NCI-H2029 treated with DMSO at 0.1 percent for 48 hours (cell line): ENCODE data around the gene STRN3.

ENCODE experiments used
- DNase-seq: peaks from one replicate; lab custom pipeline; 2025; lab: John Stamatoyannopoulos, UW

STRN3 gene

DNA sequence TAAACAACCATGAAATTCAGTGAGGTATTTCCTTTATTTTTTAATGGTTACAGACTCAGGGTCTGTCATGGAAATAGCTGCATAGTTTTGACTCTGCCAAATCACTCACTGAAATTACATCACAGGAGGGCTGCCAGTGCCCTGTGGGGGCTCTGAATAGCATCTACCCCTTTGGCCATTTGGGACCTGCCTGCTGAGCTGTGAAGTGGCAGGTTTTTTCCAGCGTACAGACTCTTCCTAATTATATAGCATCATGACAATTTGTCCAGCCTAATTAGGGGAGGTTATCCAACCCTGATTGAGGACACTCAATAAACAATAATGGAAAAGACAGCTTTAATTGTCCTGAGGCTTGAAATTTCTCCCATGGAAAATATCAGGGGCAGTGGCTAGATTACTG lies 153.6 kb downstream of the STRN3 start:
- no peak for DNase-seq

DNA sequence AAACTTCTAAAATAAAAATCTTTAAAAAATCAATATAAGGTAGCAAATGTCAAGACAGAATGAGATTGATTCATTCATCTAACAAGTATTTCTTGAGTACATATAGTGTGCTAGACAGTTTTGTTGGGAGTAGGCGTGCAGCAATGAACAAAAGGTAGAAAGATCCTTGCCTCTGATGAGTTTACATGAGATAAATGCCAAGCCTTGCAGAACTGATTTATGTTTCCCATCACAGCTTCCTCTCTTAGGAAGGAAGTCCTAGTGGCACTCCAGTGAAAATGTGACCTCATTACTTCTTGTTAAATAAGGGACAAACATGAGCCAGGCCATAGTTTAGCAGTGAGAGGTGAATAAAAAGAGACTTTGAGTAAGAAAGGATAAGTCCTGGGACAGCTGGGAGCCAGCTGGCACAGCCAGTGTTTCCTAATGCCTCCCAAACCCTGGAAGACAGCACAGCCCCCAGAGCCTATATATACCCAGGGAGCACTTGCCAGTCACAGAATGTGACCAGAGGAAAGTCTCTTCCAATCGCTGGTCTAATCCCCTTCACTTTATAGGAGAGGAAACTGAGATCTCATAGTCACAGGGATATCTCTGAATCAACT lies 156.5 kb downstream of the STRN3 start:
- DNase-seq: no peak

DNA sequence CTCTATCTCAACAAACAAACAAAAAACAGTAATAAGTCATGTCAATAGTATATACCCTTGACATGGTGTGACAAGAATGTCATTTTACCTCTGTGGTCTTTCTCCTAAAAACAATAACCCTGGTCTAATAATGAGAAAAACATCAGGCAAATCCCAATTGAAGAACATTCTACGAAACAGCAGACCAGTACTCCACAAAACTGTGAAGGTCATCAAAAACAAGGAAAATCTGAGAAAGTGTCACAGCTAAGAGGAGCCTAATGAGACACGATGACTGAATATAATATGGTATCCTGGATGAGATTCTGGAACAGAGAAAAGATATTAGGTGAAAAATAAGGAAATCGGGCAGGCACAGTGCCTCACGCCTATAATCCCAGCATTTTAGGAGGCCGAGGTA lies 157.4 kb downstream of the STRN3 start:
- DNase-seq: no peak

DNA sequence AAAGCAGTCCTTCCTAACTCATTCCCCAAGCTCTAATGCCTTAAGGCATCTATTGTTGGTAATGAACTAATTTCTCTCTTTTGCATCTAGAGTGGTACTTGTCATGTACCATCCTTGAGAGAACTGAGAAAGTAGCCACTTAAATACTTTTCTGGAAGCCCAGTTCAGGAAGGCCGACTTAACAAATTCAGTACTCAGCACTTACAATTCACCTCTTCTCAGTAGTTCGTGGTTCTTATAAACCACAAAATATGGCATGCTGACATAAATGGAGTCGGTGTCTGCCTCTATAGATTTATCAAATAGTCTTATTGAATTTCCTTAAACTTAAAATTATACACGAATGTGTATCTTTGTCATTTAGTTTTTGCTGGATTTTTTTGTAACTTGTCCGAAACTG lies 161.2 kb downstream of the STRN3 start:
- DNase-seq: no peak

DNA sequence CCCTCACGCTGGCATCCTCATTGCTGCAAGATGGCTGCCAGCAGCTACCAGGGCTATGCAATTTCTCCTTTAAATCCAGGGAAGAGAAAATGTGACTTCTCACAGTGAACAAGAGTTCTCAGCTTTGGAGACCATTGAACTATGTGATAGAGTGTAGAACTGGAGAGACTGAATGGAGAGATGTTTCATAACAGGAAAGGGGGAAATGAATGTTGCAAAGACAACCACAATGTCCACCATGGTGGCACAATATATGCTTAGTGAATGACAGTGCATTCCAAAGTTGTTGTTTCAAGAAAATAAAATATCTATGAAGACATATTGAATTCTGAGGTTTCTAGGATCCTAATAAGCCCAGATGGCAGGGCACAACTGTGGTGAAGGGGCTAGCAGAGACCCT lies 165.0 kb downstream of the STRN3 start:
- DNase-seq: no peak

DNA sequence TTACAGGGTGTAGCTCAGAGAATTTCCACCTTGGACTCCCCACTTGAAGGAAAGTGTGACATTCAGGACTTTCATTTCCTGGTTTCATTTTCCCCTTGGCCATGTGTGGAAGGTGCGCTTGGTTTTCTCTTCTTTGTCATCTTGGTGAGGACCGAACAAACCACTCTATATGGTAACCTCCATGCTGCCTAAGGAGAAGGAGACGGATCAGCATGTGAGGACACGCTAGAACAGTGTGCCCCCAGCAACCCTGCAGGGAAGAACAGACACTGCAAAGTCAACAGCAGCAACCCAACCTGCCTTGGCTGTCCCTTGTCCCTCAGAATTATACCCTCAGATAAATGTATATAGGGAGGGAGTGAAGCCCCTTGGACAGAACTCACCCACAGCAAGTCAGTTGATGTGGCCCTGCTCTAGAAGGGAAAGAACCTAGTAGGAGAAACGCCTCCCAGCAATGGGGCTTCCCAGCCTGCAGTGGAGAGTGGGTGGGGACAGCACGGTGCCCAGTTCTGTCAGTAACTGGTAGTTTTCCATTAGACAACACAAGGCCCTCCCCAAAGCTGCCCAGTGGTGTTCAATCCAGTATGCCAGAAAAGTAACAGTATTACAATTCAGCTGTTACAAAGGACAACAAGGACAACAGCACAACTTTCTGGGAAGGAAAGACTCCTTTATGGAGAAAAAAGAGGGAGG lies 170.7 kb downstream of the STRN3 start:
- DNase-seq: no peak

DNA sequence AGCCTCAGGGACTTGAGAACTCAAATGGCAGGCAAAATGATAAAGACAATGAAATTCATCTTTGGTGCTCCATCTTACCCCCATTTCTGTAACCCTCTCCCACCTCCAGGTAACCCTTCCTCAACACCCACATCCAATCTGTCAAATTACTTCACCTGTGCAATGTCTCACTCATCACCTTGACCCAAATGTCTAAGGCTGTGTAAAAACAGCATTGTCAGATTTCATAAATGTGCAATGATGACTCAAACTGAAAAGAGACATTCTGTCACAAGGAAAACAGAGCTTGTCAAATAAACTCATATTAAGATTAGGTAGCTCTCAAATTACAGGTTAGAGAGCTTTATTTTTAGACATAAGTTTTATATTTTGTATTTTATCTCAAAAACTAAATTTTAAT lies 171.7 kb downstream of the STRN3 start:
- DNase-seq: no peak

DNA sequence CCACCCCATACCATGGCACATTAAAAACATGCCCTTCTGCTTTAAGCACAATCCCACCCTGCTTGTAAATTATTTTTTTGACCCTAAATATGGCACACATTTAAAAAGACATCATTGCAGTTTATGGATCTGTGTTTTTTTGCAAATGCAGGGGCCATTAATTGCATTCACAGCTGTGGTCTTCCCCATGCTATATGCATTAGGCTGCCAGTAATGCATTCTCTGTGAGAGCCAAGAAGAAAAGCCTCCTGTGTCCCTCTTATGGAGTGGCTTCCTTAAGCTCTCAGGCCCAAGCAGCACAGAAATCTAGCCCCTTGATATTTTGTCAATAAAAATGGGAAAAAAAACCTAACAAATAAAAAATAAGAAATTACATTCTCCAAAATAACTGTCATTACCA lies 172.2 kb downstream of the STRN3 start:
- DNase-seq: no peak

DNA sequence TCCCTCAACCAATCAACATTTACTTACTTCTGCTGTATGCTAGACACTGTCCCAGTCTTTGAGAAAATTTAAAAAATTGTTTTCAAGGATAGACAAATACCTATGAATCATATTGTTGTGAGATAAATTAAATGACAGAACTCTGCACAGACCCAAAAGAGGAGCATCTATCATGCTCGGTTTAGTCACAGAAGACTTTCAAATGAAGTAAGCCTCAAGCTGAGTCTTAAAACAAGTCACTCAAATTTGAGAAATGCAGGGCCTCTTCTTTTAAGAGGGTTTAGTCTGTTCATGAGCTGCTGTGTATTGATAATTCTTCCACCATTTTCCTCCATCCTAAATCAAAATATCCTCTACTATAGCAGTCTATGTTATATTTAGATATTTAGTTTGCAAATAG lies 176.2 kb downstream of the STRN3 start:
- DNase-seq: no peak

DNA sequence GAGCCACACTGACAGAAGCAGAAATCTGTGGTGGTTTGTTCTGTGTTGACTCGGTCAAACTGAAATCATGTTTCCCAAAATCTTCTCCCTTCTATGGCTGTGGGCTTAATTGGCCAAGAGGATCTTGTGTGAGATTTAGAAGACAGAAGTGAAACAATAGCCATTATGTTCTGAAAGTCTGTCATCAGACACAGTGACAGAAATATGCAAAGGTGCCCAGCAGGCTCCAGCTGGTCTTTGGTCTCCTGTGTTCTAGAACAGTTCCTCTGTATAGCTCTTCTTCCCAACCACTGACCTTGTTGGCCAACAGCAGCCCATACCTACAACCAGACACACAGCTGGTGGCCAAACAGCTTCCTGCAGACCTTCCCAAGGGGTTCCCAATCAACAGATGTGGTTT lies 176.8 kb downstream of the STRN3 start:
- DNase-seq: no peak

DNA sequence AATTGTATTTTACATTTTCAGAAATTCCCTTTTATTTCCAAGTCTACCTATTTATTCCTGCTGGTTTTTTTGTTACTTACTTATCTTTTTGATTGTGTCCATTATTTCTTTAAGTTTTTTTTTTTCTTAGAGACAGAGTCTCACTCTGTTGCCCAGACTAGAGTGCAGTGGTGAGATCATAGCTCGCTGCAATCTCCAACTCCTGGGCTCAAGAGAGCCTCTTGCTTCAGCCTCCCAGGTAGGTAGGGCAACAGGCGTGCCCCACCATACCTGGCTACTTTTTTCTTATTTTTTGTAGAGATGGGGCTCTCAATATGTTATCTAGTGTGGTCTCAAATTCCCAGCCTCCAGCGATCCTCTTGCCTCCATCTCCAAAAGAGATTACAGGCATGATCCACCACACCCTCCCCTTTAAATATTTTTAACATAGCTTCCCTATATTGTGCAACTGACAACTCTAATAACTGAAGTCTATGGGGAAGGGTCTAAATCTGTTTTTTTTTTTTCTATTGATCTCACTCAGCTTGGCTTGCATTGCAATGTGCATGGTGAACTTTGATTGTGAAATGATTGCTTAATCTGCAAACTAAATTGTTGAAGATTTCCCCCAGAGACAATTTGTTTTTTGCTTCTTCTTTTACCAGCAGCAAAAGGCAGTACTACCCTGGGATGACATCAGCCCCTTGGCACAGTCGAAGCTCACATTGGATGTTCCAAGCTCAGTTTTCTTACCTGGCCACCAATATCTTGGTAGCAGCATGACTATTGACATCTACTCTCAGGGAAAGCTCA lies 177.5 kb downstream of the STRN3 start:
- no peak for DNase-seq
